ENCODE data around the gene CRYGS.

CRYGS gene

GRCh38 chr3:186520957-186521842 is 23.0 kb downstream of the CRYGS start:
- no peaks in the 10 kb centered on the region for H3K4me1 ChIP-seq (ENCODE audit: control insufficient read depth, insufficient read depth, low read length)
- no peak for TF ChIP-seq ZEB2 (tag by site-specific recombination; IDR thresholded peaks at IDR 0.05)
- no peak for TF ChIP-seq ZNF324 (tag by site-specific recombination; IDR thresholded peaks at IDR 0.05)
- no peak for TF ChIP-seq ZNF404 (tag by site-specific recombination; IDR thresholded peaks at IDR 0.05)
- TF ChIP-seq ZNF670 (tag by site-specific recombination; IDR thresholded peaks at IDR 0.05; ENCODE audit: low read depth): no peak
- peak; percentile 41; the same call in 1 of the 2 replicates for TF ChIP-seq ZBTB17 (tag by site-specific recombination; IDR thresholded peaks at IDR 0.05)
- no peak for TF ChIP-seq SALL2 (tag by site-specific recombination; IDR thresholded peaks at IDR 0.05; ENCODE audit: borderline replicate concordance)
- no peak for TF ChIP-seq RBAK (tag by site-specific recombination; IDR thresholded peaks at IDR 0.05)
- TF ChIP-seq ZNF248 (tag by site-specific recombination; IDR thresholded peaks at IDR 0.05): no peak
- TF ChIP-seq ZSCAN4 (tag by site-specific recombination; IDR thresholded peaks at IDR 0.05): peak; percentile 44; the same call in 1 of the 2 replicates
- no peak for TF ChIP-seq ZNF155 (tag by site-specific recombination; IDR thresholded peaks at IDR 0.05)
- TF ChIP-seq ZNF211 (tag by site-specific recombination; IDR thresholded peaks at IDR 0.05; ENCODE audit: low read depth): no peak
- ChIA-PET POLR2A (no interaction called here), CTCF (no interaction called here)
- H3K36me3 ChIP-seq (ENCODE audit: control insufficient read depth in 2 of 2, insufficient read depth in 1 of 2, low read length in 2 of 2): no peaks in the 10 kb centered on the region
- no peaks in the 10 kb centered on the region for H3K9me3 ChIP-seq (ENCODE audit: control insufficient read depth, insufficient read depth, low read depth, low read length)
- no peak overlapping the region for H3K4me3 ChIP-seq (ENCODE audit: low read depth, low read length)
- no peak overlapping the region for H3K27ac ChIP-seq (ENCODE audit: extremely low read depth, low read depth, low read length)

- CTCF ChIA-PET: interaction anchor here (0.9 to 1.6 kb wide), 3 partner anchors 10 to 261 kb away, joined by 3 to 6 read pairs (median 4); no protein-coding TSS in a partner anchor
- no peak for TF ChIP-seq ZBTB20 (tag by site-specific recombination; IDR thresholded peaks at IDR 0.05)
- no peak for TF ChIP-seq PRDM2 (tag by site-specific recombination; IDR thresholded peaks at IDR 0.05; ENCODE audit: borderline replicate concordance)
- TF ChIP-seq BCL11B (tag by site-specific recombination; IDR thresholded peaks at IDR 0.05; ENCODE audit: low read depth): no peak
- TF ChIP-seq ZNF184 (tag by site-specific recombination; IDR thresholded peaks at IDR 0.05): no peak
- TF ChIP-seq ZSCAN30 (tag by site-specific recombination; IDR thresholded peaks at IDR 0.05): no peak
- no peak for TF ChIP-seq SP2 (tag by site-specific recombination; IDR thresholded peaks at IDR 0.05)
- TF ChIP-seq ZNF2 (tag by site-specific recombination; IDR thresholded peaks at IDR 0.05): no peak
- no peak for TF ChIP-seq ZNF324 (tag by site-specific recombination; IDR thresholded peaks at IDR 0.05)
- no peak for TF ChIP-seq ZNF16 (tag by site-specific recombination; IDR thresholded peaks at IDR 0.05; ENCODE audit: low read depth)
- TF ChIP-seq ZNF791 (tag by site-specific recombination; IDR thresholded peaks at IDR 0.05): no peak
- no peak for TF ChIP-seq REPIN1 (tag by site-specific recombination; IDR thresholded peaks at IDR 0.05; ENCODE audit: low read depth)
- no peak for TF ChIP-seq KLF7 (tag by site-specific recombination; IDR thresholded peaks at IDR 0.05; ENCODE audit: borderline replicate concordance)
- TF ChIP-seq ZNF645 (tag by site-specific recombination; IDR thresholded peaks at IDR 0.05): no peak
- no peak for TF ChIP-seq ZSCAN4 (tag by site-specific recombination; IDR thresholded peaks at IDR 0.05)
- no peak for TF ChIP-seq ZNF514 (tag by site-specific recombination; IDR thresholded peaks at IDR 0.05)
- no peak for TF ChIP-seq ZNF366 (tag by site-specific recombination; conservative IDR thresholded peaks at IDR 0.05)
- TF ChIP-seq ZEB2 (tag by site-specific recombination; IDR thresholded peaks at IDR 0.05): no peak
- no peak for TF ChIP-seq ZNF549 (tag by site-specific recombination; IDR thresholded peaks at IDR 0.05)
- no peaks in the 10 kb centered on the region for H3K36me3 ChIP-seq (ENCODE audit: control insufficient read depth in 2 of 2, insufficient read depth in 1 of 2, low read length in 2 of 2)
- no peaks in the 10 kb centered on the region for H3K4me1 ChIP-seq (ENCODE audit: control insufficient read depth, insufficient read depth, low read length)
- no peak overlapping the region for H3K4me3 ChIP-seq (ENCODE audit: low read depth, low read length)
- no peak overlapping the region for H3K27ac ChIP-seq (ENCODE audit: extremely low read depth, low read depth, low read length)
- H3K9me3 ChIP-seq (ENCODE audit: control insufficient read depth, insufficient read depth, low read depth, low read length): no peaks in the 10 kb centered on the region
- POLR2A ChIA-PET: no interaction called here
Measured at GRCh38 chr3:186520431-186520830, 23.7 kb downstream of the CRYGS start.
